ENCODE measurements around the gene GCA.

GRCh38 chr2:162400336-162400735 lies 56.4 kb downstream of the GCA start:
- TF ChIP-seq CTCF (IDR thresholded peaks at IDR 0.05) (no peak), POLR2A (IDR thresholded peaks at IDR 0.05) (no peak)
